Measurements from ENCODE around the gene FOXK1. TPM values are rescaled to one million over a fixed set of nuclear protein-coding genes. Genes with fewer than 3 reads are reported as not detected.

The FOXK1 gene
- total RNA-seq, 2 donors from 2014 or later = 35.6 to 48.1 TPM

GRCh38 chr7:4816419-4817080, 134.5 kb downstream of the FOXK1 start:
- H3K9me3 Mint-ChIP-seq = no peaks in the 10 kb centered on the region
- ATAC-seq = no peak
- DNase-seq (ENCODE audit: low spot score) = no peak
- H3K36me3 Mint-ChIP-seq = no peaks in the 10 kb centered on the region
- H3K27ac Mint-ChIP-seq = no peak overlapping the region
- no peak overlapping the region for H3K4me3 Mint-ChIP-seq
- peaks cover 14 to 20% of the 10 kb centered on the region in 2 donors for H3K27me3 Mint-ChIP-seq
- H3K4me1 Mint-ChIP-seq (ENCODE audit: low read depth in 2 of 2) = peaks cover 0 to 9% of the 10 kb centered on the region in 2 donors

GRCh38 chr7:4817178-4817901, 135.2 kb downstream of the FOXK1 start:
- H3K9me3 Mint-ChIP-seq = no peaks in the 10 kb centered on the region
- H3K36me3 Mint-ChIP-seq = no peaks in the 10 kb centered on the region
- peaks cover 13 to 20% of the 10 kb centered on the region in 2 donors for H3K27me3 Mint-ChIP-seq
- ATAC-seq (no peak), DNase-seq (ENCODE audit: low spot score) (no peak)
- peaks cover 0 to 9% of the 10 kb centered on the region in 2 donors for H3K4me1 Mint-ChIP-seq (ENCODE audit: low read depth in 2 of 2)
- H3K4me3 Mint-ChIP-seq = no peak overlapping the region
- H3K27ac Mint-ChIP-seq = no peak overlapping the region

- Mint-ChIP-seq H3K4me1 (ENCODE audit: low read depth in 2 of 2) (peaks cover 0 to 11% of the 10 kb centered on the region in 2 donors), H3K9me3 (no peaks in the 10 kb centered on the region), H3K36me3 (no peaks in the 10 kb centered on the region), H3K27ac (no peak overlapping the region), H3K4me3 (no peak overlapping the region), H3K27me3 (peaks cover 5 to 14% of the 10 kb centered on the region in 2 donors)
- ATAC-seq (no peak), DNase-seq (ENCODE audit: low spot score) (no peak)
These were observed 136.1 kb downstream of the FOXK1 start for GRCh38 chr7:4818000-4818794.

- Mint-ChIP-seq H3K27me3 (peaks cover 0 to 1% of the 10 kb centered on the region in 2 donors), H3K4me1 (ENCODE audit: low read depth in 2 of 2) (peaks cover 0 to 4% of the 10 kb centered on the region in 2 donors), H3K36me3 (no peaks in the 10 kb centered on the region), H3K4me3 (no peak overlapping the region), H3K27ac (no peak overlapping the region), H3K9me3 (no peaks in the 10 kb centered on the region)
- DNase-seq (ENCODE audit: low spot score) (no peak), ATAC-seq (no peak)
These were observed 137.7 kb downstream of the FOXK1 start for GRCh38 chr7:4819560-4820404.

GRCh38 chr7:4820405-4820966, 138.4 kb downstream of the FOXK1 start:
- H3K9me3 Mint-ChIP-seq = no peaks in the 10 kb centered on the region
- ATAC-seq (no peak), DNase-seq (ENCODE audit: low spot score) (no peak)
- peaks cover 0 to 5% of the 10 kb centered on the region in 2 donors for H3K4me1 Mint-ChIP-seq (ENCODE audit: low read depth in 2 of 2)
- H3K27me3 Mint-ChIP-seq = peaks cover 2 to 5% of the 10 kb centered on the region in 2 donors
- no peaks in the 10 kb centered on the region for H3K36me3 Mint-ChIP-seq
- H3K4me3 Mint-ChIP-seq = no peak overlapping the region
- no peak overlapping the region for H3K27ac Mint-ChIP-seq

Other genes with a start within 250 kb of the FOXK1 start
- 10 to 100 TPM; 87.3 to 99.4 TPM for gene AP5Z1, start 93.3 kb downstream of the FOXK1 start, total RNA-seq
- under 1 TPM in 1 of 2 donors, not detected in 1; 0.10 TPM for gene PAPOLB, start 179.7 kb downstream of the FOXK1 start, total RNA-seq
- gene RADIL, start 201.4 kb downstream of the FOXK1 start, total RNA-seq = under 1 TPM in 1 of 2 donors, not detected in 1; 0.19 TPM

Measured in natural killer cell treated with Interleukin-12 subunit alpha and Interleukin-12 subunit beta and Interleukin-15 and Interleukin-18, amount 100 ng/mL, for 72 hours (primary cell).